ENCODE results near the gene TXNDC2.

- TF ChIP-seq, protein P1, sequence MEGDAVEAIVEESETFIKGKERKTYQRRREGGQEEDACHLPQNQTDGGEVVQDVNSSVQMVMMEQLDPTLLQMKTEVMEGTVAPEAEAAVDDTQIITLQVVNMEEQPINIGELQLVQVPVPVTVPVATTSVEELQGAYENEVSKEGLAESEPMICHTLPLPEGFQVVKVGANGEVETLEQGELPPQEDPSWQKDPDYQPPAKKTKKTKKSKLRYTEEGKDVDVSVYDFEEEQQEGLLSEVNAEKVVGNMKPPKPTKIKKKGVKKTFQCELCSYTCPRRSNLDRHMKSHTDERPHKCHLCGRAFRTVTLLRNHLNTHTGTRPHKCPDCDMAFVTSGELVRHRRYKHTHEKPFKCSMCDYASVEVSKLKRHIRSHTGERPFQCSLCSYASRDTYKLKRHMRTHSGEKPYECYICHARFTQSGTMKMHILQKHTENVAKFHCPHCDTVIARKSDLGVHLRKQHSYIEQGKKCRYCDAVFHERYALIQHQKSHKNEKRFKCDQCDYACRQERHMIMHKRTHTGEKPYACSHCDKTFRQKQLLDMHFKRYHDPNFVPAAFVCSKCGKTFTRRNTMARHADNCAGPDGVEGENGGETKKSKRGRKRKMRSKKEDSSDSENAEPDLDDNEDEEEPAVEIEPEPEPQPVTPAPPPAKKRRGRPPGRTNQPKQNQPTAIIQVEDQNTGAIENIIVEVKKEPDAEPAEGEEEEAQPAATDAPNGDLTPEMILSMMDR (IDR thresholded peaks at IDR 0.05 in 4 of 5, conservative IDR thresholded peaks at IDR 0.05 in 1 of 5) = no peak
- no peak for TF ChIP-seq POLR2A (IDR thresholded peaks at IDR 0.05)
Observed at GRCh38 chr18:9922592-9923311, 37.0 kb downstream of the TXNDC2 start.
